Ectodermal cell (in vitro differentiated cells): ENCODE data around the gene RCSD1.

Experiments
- H3K27ac ChIP-seq: 2 replicates; pipeline ENCODE4 v1.7.0; 2013; ENCODE audit warnings: mild to moderate bottlenecking, low read depth, low read length; ENCODE audit not compliant: insufficient read depth, poor library complexity, severe bottlenecking
- H3K27me3 ChIP-seq: 2 replicates; pipeline ENCODE4 v1.7.0; 2013; ENCODE audit warnings: mild to moderate bottlenecking, low read length; ENCODE audit not compliant: insufficient read depth, control insufficient read depth, poor library complexity, severe bottlenecking
- H3K36me3 ChIP-seq: one replicate; pipeline ENCODE4 v1.7.0; 2013; ENCODE audit warnings: low read length; ENCODE audit not compliant: control insufficient read depth, insufficient read depth
- H3K4me1 ChIP-seq: one replicate; pipeline ENCODE4 v1.7.0; 2013; ENCODE audit warnings: low read length; ENCODE audit not compliant: control insufficient read depth, insufficient read depth
- H3K4me3 ChIP-seq: 2 replicates; pipeline ENCODE4 v1.7.0; 2013; ENCODE audit warnings: low read depth, low read length, control low read depth; ENCODE audit not compliant: insufficient read depth
- H3K9me3 ChIP-seq: 2 replicates; pipeline ENCODE4 v1.7.0; 2013; ENCODE audit warnings: mild to moderate bottlenecking, low read length, moderate library complexity; ENCODE audit not compliant: control insufficient read depth
- WGBS, 2 experiments: methylation state at CpG; one replicate each; pipeline ENCODE4 v1.1.7; 2013; ENCODE audit warnings: missing lambda C conversion rate in 2 of 2; 5-methylcytosine and 5-hydroxymethylcytosine counted together

RCSD1 gene

DNA sequence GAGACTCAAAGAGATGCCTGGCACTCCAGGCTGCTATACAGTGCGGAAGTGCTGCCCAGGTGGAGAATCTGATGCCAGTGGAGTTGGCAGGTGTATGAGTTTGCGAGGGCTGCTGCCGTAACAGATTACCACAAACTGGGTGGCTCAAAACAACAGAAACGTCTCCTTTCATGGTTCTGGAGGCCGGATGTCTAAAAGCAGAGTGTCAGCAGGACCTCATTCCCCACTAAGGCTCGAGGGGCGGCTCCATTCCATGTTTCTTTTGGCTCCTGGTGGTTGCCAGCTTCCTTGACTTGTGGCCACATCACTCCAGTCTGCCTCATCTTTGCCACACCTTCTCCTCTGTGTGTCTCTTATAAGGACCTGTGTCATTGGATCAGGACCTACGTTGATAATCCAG, 10.0 kb downstream of the RCSD1 start:
- H3K27me3 ChIP-seq, result no peaks in the 10 kb centered on the region
- no peaks in the 10 kb centered on the region for H3K36me3 ChIP-seq
- WGBS, 2 experiments, result 94% methylated on average over 8 of the region's 8 CpGs
- no peaks in the 10 kb centered on the region for H3K9me3 ChIP-seq
- no peak overlapping the region for H3K27ac ChIP-seq
- H3K4me3 ChIP-seq, result no peak overlapping the region
- H3K4me1 ChIP-seq, result peaks cover 10% of the 10 kb centered on the region

DNA sequence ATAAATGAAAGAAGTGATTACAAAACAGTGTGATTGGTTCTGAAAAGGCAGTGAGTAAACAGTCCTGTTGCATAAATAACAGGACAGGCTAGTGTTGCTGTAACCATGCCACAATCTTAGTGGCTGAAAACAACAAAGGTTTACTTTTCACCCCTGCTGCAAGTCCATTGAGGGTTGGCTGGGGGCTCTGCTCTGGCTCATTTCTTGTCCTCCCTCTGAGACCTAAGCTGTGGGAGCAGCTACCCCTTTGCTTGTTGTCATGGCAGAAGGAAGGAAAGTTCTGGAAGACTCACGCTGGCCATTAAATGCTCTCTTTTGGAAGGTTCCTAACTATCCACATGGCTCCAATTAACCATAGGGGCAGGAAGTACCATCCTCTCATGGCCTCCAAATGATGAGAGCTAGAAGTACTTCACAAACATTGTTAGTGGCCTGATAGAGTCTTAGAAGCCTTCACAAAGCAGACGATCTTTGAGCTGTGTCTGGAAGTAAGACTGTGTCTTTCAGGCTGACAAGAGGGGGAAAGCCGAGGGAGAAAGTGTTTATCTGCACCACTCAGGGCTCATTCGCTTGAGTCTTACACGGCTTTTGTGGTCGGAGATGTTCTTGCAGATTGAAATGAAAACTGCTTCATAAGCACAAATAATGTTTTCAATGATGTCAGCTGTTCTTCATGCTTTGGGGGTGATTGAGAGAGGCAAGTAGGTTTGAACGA, 11.9 kb downstream of the RCSD1 start:
- WGBS, 2 experiments, result 86 to 89% methylated on average over 7 of the region's 7 CpGs

DNA sequence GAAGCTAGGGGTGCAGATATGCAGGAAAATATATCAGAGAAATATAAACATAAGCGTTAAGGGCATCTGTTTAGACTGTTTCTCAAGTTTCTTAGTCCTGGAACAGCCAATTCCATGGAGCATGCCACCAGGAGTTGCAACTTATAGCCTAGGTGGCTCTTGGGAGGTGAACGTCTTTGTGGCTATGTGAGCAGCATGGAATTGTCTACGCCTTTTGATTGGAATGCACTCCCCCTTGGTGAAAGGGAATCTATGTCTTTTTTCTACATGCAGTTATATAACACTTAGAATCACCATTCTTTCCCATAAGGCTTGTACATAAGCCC, 12.4 kb downstream of the RCSD1 start:
- Histone ChIP-seq H3K36me3 (no peaks in the 10 kb centered on the region), H3K9me3 (no peaks in the 10 kb centered on the region), H3K27me3 (no peaks in the 10 kb centered on the region), H3K4me1 (no peaks in the 10 kb centered on the region), H3K27ac (no peak overlapping the region), H3K4me3 (no peak overlapping the region)
- WGBS, 2 experiments, result 92 to 94% methylated on average over 3 of the region's 3 CpGs

More for the DNA sequence above, 11.9 kb downstream of the RCSD1 start:
- Histone ChIP-seq H3K27me3 (no peaks in the 10 kb centered on the region), H3K4me3 (no peak overlapping the region), H3K9me3 (no peaks in the 10 kb centered on the region), H3K4me1 (no peaks in the 10 kb centered on the region), H3K36me3 (no peaks in the 10 kb centered on the region), H3K27ac (no peak overlapping the region)

DNA sequence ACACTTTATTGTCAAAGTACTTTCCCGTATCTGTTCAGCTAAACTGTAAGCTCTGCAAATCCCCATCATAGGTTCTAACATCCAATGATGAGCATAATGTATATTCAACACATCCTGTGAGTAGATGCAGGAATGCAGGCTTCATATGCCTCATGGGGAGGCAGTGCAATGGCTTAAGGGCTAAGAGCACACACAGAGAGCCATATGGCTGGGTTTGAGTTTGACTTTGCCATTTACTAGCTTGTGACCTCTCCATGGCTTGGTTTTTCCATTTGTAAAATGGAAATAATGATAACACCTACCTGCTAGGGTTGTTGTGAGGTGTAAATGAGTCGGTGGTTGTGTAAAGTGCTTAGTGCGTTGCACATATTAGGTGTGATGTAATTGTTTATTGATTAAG, 13.4 kb downstream of the RCSD1 start:
- H3K27me3 ChIP-seq, result no peaks in the 10 kb centered on the region
- H3K27ac ChIP-seq, result no peak overlapping the region
- no peaks in the 10 kb centered on the region for H3K9me3 ChIP-seq
- no peak overlapping the region for H3K4me3 ChIP-seq
- 91 to 99% methylated on average over 3 of the region's 3 CpGs for WGBS, 2 experiments
- no peaks in the 10 kb centered on the region for H3K4me1 ChIP-seq
- no peaks in the 10 kb centered on the region for H3K36me3 ChIP-seq

GRCh38 chr1:167644551-167644950, 14.5 kb downstream of the RCSD1 start:
- 90 to 95% methylated on average over 3 to 4 of the region's 4 CpGs for WGBS, 2 experiments
- Histone ChIP-seq H3K27ac (no peak overlapping the region), H3K27me3 (no peaks in the 10 kb centered on the region), H3K4me1 (no peaks in the 10 kb centered on the region), H3K4me3 (no peak overlapping the region), H3K36me3 (no peaks in the 10 kb centered on the region), H3K9me3 (no peaks in the 10 kb centered on the region)

- Histone ChIP-seq H3K4me1 (peaks cover 2% of the 10 kb centered on the region), H3K27ac (no peak overlapping the region), H3K27me3 (no peaks in the 10 kb centered on the region), H3K9me3 (no peaks in the 10 kb centered on the region), H3K36me3 (no peaks in the 10 kb centered on the region), H3K4me3 (no peak overlapping the region)
- WGBS, 2 experiments, result 90 to 97% methylated on average over 3 of the region's 3 CpGs
Observed at GRCh38 chr1:167645140-167645541, 15.1 kb downstream of the RCSD1 start.

DNA sequence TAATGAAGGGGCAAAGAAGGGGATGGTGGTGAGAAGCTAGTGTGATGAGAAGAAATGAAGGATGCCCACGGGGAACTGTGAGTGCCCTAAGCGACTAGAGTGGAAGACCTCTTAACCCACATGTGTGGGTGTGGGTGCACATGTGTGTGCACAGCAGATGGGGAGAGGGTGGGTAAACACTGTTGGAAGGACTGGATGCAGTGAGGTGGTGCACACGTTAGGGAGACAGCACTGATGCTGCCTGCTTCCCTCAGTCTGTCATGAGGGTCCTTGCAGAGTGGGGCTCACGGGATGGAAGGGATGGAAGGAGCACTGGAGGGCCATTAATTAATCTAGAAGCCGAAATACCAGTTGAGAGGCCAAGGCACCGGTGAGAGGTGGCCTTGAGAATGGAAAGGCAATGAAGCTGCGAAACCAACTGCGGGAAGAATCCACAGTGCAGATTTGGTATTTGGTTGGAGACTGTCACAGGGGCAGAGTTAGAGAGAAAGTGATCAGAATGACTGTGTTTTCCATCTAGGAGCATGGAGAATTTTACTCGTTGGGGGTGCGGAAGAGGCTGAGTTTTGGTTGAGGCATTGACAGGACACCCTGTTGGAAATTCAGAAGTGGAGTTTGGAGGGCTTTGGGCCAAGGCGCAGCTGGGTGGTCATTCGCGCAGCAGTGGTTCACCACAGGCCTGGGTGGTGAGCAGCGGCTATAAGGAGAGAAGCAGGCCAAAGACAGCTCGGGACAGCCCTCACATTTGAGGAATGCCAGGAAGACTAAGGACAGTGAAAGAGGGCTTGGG, 15.8 kb downstream of the RCSD1 start:
- Histone ChIP-seq H3K4me1 (peaks cover 8% of the 10 kb centered on the region), H3K27ac (no peak overlapping the region), H3K27me3 (no peaks in the 10 kb centered on the region), H3K36me3 (no peaks in the 10 kb centered on the region), H3K4me3 (no peak overlapping the region), H3K9me3 (no peaks in the 10 kb centered on the region)
- 88 to 90% methylated on average over 15 of the region's 15 CpGs for WGBS, 2 experiments

DNA sequence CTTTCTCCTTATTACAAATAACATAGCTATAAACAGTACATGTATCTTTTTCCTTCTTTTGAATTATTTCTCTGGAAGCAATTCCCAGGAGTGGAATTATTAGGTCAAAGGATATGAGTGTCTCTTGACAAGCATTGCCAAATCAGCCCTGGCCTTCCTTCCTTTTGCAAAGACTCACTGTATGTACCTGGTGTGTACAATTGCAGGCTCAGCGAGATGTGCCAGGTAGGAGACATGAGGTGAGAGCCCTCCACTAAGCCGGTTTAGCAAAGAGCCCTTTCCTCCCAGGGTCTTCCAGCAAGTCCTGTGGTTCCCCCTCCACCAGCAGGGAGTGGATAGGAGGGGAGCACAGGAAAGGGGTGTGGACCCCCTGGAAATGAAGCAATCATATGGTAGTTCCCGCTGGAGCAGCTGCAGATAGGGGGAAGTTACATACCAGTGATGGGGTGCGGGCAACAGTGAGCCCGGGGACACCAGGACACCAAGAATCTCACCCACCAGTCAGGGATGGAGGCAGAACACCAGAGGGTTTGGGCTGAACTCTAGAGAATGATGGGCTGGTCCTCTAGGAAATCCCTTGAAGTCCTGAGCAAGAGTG, 18.3 kb downstream of the RCSD1 start:
- Histone ChIP-seq H3K36me3 (no peaks in the 10 kb centered on the region), H3K27me3 (no peaks in the 10 kb centered on the region), H3K27ac (no peak overlapping the region), H3K9me3 (no peaks in the 10 kb centered on the region), H3K4me3 (no peak overlapping the region), H3K4me1 (peaks cover 8% of the 10 kb centered on the region)
- WGBS, 2 experiments, result 94 to 95% methylated on average over 5 of the region's 5 CpGs

GRCh38 chr1:167648978-167649744, 19.1 kb downstream of the RCSD1 start:
- Histone ChIP-seq H3K27me3 (no peaks in the 10 kb centered on the region), H3K9me3 (no peaks in the 10 kb centered on the region), H3K27ac (no peak overlapping the region), H3K4me1 (peaks cover 8% of the 10 kb centered on the region), H3K4me3 (no peak overlapping the region), H3K36me3 (no peaks in the 10 kb centered on the region)
- 95 to 96% methylated on average over 8 of the region's 8 CpGs for WGBS, 2 experiments
